AG04450 (cell line): Measurements from ENCODE around the gene SEMG1. TPM values are rescaled to one million over a fixed set of nuclear protein-coding genes. Genes with fewer than 3 reads are reported as not detected.

Experiments
- CTCF ChIA-PET: fragments of 300-600, 350-600 bp; formaldehyde crosslinking; extraction: SDS; loops from one replicate; lab custom pipeline; 2022; ENCODE audit warnings: antibody characterized with exemption, inconsistent platforms; lab: Charles Lee
- POLR2A ChIA-PET: fragments of 350-600 bp; formaldehyde crosslinking; extraction: SDS; loops from one replicate; lab custom pipeline; 2021; ENCODE audit warnings: antibody characterized with exemption, inconsistent platforms; lab: Yijun Ruan, JAX
- DNase-seq: peaks from one replicate; pipeline ENCODE4 v3.0.0-alpha.2; 2011; ENCODE audit warnings: low read depth, low spot score
- H3K27ac ChIP-seq: one replicate; pipeline ENCODE4 v1.5.1; 2012; ENCODE audit warnings: low read depth, low read length, control low read depth
- H3K27me3 ChIP-seq: one replicate; pipeline ENCODE4 v1.6.0; 2012; ENCODE audit warnings: low read length; ENCODE audit not compliant: control insufficient read depth, insufficient read depth
- H3K4me3 ChIP-seq: 2 replicates; pipeline ENCODE4 v1.5.1; 2011; ENCODE audit warnings: mild to moderate bottlenecking, low read depth, low read length, control low read depth
- H3K9me3 ChIP-seq: 2 replicates; pipeline ENCODE4 v1.5.1; 2012; ENCODE audit warnings: low read length; ENCODE audit not compliant: control insufficient read depth, insufficient read depth
- CTCF ChIP-seq: IDR thresholded peaks from 2 replicates; pipeline ENCODE4 v1.5.1; 2011; ENCODE audit warnings: low read depth, low read length, control low read depth, inconsistent platforms
- polyA plus RNA-seq: library from polyadenylated mRNA; depleted of rRNA; stranded (reverse); fragments of >200 nt; gene quantifications from 2 replicates; pipeline ENCODE4 v1.2.3, GENCODE V29; 2011

The SEMG1 gene
- polyA plus RNA-seq, 1 experiment: not detected

GRCh38 chr20:45193331-45193730, 13.5 kb upstream of the SEMG1 start:
- Histone ChIP-seq H3K9me3 (no peaks in the 10 kb centered on the region), H3K27me3 (no peaks in the 10 kb centered on the region), H3K27ac (no peak overlapping the region), H3K4me3 (no peak overlapping the region)
- no peak for TF ChIP-seq CTCF
- CTCF ChIA-PET: interaction anchor here (1.1 kb wide), 1 partner anchor 81 kb away, joined by 3 read pairs; no protein-coding TSS in a partner anchor
- POLR2A ChIA-PET: no interaction called here
- DNase-seq: no peak

- H3K27ac ChIP-seq: no peak overlapping the region
- no peaks in the 10 kb centered on the region for H3K27me3 ChIP-seq
- CTCF ChIA-PET: no interaction called here
- TF ChIP-seq CTCF: no peak
- no peak overlapping the region for H3K4me3 ChIP-seq
- POLR2A ChIA-PET: no interaction called here
- DNase-seq: no peak
- no peaks in the 10 kb centered on the region for H3K9me3 ChIP-seq
Observed at GRCh38 chr20:45209924-45210323, 3.1 kb downstream of the SEMG1 start.

- H3K27ac ChIP-seq: no peak overlapping the region
- H3K9me3 ChIP-seq: no peaks in the 10 kb centered on the region
- ChIA-PET POLR2A (no interaction called here), CTCF (no interaction called here)
- H3K4me3 ChIP-seq: no peak overlapping the region
- no peak for TF ChIP-seq CTCF
- no peaks in the 10 kb centered on the region for H3K27me3 ChIP-seq
- no peak for DNase-seq
Observed at GRCh38 chr20:45211569-45212474, 5.0 kb downstream of the SEMG1 start.

- POLR2A ChIA-PET: no interaction called here
- TF ChIP-seq CTCF: no peak
- no peak overlapping the region for H3K27ac ChIP-seq
Observed at GRCh38 chr20:45212836-45213235, 6.0 kb downstream of the SEMG1 start.

GRCh38 chr20:45218124-45218523, 11.3 kb downstream of the SEMG1 start:
- H3K27me3 ChIP-seq: no peaks in the 10 kb centered on the region
- no peak overlapping the region for H3K27ac ChIP-seq
- no peaks in the 10 kb centered on the region for H3K9me3 ChIP-seq
- no peak overlapping the region for H3K4me3 ChIP-seq
- POLR2A ChIA-PET: no interaction called here
- TF ChIP-seq CTCF: no peak
- DNase-seq: no peak
- CTCF ChIA-PET: no interaction called here

More at GRCh38 chr20:45212836-45213235, 6.0 kb downstream of the SEMG1 start:
- Histone ChIP-seq H3K4me3 (no peak overlapping the region), H3K9me3 (no peaks in the 10 kb centered on the region), H3K27me3 (no peaks in the 10 kb centered on the region)
- CTCF ChIA-PET: no interaction called here
- no peak for DNase-seq
